ENCODE data around the gene GRAMD1A. TPM values are rescaled to one million over a fixed set of nuclear protein-coding genes. Genes with fewer than 3 reads are reported as not detected.

GRAMD1A gene
- total RNA-seq, 1 experiment from 2014 or later: 125 TPM

DNA sequence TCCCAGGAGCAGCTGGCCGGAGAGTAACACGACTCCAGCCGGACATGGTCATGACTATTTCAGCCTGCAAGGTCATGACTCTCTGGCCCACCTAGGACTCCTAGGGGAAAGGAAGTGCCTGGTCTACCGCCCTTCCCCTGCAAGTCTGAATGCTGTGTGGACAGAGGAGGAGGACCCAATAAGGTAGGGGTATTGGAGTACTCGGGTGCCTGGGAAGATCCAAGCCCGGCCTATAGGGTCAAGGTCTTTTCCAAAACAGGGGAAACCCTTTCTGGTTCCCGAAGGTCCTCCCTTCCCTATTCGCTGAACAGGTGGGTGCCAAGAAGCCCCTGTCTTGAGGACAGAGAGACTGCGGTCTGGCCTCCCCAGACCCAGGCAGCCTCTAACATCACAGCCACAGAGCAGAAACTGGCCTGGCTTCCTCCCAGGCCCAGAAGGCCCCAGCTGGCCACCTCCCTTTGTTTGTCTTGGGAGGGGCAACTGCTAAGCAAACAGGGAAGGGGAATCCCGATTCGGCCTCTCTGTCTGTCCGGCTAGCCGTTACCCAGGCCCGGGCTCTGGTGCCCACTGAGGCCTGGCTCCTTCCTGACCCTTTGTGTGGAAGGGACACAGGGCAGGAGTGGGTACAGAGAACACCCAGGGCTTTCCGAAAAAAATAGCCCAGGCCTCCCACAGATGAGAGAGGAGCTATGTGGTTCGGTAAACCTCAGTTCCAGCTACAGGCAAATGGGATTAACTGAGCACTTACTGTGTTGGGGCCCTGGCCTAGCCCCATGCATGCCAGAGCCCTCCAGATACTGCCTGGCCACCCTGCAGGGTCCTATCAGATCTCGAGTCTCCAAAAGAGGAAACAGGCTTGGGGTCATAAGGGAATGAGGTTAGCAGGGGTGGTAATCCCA lies 5.2 kb upstream of the GRAMD1A start:
- Histone ChIP-seq H3K23ac (ENCODE audit: insufficient read length, low read depth, low read length) (no peak overlapping the region), H3K9me3 (ENCODE audit: control insufficient read depth, low read depth, low read length) (no peaks in the 10 kb centered on the region), H3K4me2 (ENCODE audit: insufficient read depth, insufficient read length, low read length) (no peak overlapping the region), H3K4ac (ENCODE audit: low read depth, low read length) (no peak overlapping the region), H2BK12ac (ENCODE audit: insufficient read length, low read depth, low read length) (no peak overlapping the region), H3K56ac (ENCODE audit: insufficient read length, low read depth, low read length) (no peak overlapping the region), H2AK5ac (ENCODE audit: insufficient read length, low read length) (no peak overlapping the region), H3K9ac (ENCODE audit: extremely low read depth, insufficient read length, low read length) (no peak overlapping the region), H3K27me3 (ENCODE audit: insufficient read depth, low read length) (no peaks in the 10 kb centered on the region), H3K79me1 (ENCODE audit: insufficient read depth, low read depth, low read length, poor library complexity, severe bottlenecking) (no peaks in the 10 kb centered on the region), H4K20me1 (ENCODE audit: control insufficient read depth, insufficient read depth, insufficient read length) (no peaks in the 10 kb centered on the region), H2BK15ac (ENCODE audit: low read depth, low read length) (no peak overlapping the region), H4K5ac (ENCODE audit: insufficient read length, low read depth, low read length) (no peak overlapping the region), H3T11ph (ENCODE audit: low read length) (no peak overlapping the region), H2BK120ac (ENCODE audit: low read depth, low read length, poor library complexity, severe bottlenecking) (no peak overlapping the region), H3K4me1 (ENCODE audit: insufficient read depth, low read length) (0 out of 2 replicates have a peak, but pooled peaks cover 1% of the 10 kb centered on the region), H2AFZ (ENCODE audit: low read length) (no peak overlapping the region), H3K18ac (ENCODE audit: insufficient read length, low read depth, low read length) (peak overlapping the region; percentile 12), H3K14ac (ENCODE audit: insufficient read depth, low read length) (no peak overlapping the region), H2BK5ac (ENCODE audit: insufficient read length, low read length) (no peak overlapping the region), H4K91ac (ENCODE audit: insufficient read length, low read depth, low read length) (no peak overlapping the region), H4K8ac (replicated peaks; ENCODE audit: insufficient read length, low read depth, low read length) (no peak overlapping the region), H3K23me2 (ENCODE audit: insufficient read length, low read depth, low read length, poor library complexity, severe bottlenecking) (peaks cover 12% of the 10 kb centered on the region), H2BK20ac (ENCODE audit: low read depth, low read length, poor library complexity, severe bottlenecking) (no peak overlapping the region), H3K79me2 (ENCODE audit: insufficient read depth, low read length) (no peaks in the 10 kb centered on the region), H3K27ac (ENCODE audit: insufficient read length, low read depth, low read length) (no peak overlapping the region)
- TF ChIP-seq, protein P1, sequence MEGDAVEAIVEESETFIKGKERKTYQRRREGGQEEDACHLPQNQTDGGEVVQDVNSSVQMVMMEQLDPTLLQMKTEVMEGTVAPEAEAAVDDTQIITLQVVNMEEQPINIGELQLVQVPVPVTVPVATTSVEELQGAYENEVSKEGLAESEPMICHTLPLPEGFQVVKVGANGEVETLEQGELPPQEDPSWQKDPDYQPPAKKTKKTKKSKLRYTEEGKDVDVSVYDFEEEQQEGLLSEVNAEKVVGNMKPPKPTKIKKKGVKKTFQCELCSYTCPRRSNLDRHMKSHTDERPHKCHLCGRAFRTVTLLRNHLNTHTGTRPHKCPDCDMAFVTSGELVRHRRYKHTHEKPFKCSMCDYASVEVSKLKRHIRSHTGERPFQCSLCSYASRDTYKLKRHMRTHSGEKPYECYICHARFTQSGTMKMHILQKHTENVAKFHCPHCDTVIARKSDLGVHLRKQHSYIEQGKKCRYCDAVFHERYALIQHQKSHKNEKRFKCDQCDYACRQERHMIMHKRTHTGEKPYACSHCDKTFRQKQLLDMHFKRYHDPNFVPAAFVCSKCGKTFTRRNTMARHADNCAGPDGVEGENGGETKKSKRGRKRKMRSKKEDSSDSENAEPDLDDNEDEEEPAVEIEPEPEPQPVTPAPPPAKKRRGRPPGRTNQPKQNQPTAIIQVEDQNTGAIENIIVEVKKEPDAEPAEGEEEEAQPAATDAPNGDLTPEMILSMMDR (conservative IDR thresholded peaks at IDR 0.05): no peak
- Mint-ChIP-seq H3K4me3 (no peak overlapping the region), H3K27ac (no peak overlapping the region), H3K4me1 (peaks cover 24 to 27% of the 10 kb centered on the region in 2 experiments), H3K36me3 (ENCODE audit: insufficient read depth in 1 of 3, low read depth in 3 of 3) (peaks cover 0 to 5% (median 0%) of the 10 kb centered on the region in 3 experiments; a peak in 3 of 7 replicates), H3K27me3 (ENCODE audit: low read depth) (no peaks in the 10 kb centered on the region; the same call in 1 of the 2 replicates), H3K9me3 (peaks cover 0 to 5% of the 10 kb centered on the region in 2 experiments; a peak in 2 of 5 replicates)
- DNase-seq: no peak
- no CpG with 5 or more reads among the region's 17 CpGs for WGBS (ENCODE audit: extremely low coverage, insufficient read length, low lambda C conversion rate)
